Midbrain (tissue), 1 donor: Measurements from ENCODE around the gene CLDN25.
A peak's percentile ranks its signal among the peaks of the same experiment; 100 is the strongest.
"Not testable (repeated sequence)": the region's sequence is repeated elsewhere in the genome, so short reads cannot be mapped to it uniquely, and the experiment has no call there.

ENCODE experiments used
- DNase-seq: peaks from one replicate; lab custom pipeline; 2025; lab: John Stamatoyannopoulos, UW

CLDN25 gene

DNA sequence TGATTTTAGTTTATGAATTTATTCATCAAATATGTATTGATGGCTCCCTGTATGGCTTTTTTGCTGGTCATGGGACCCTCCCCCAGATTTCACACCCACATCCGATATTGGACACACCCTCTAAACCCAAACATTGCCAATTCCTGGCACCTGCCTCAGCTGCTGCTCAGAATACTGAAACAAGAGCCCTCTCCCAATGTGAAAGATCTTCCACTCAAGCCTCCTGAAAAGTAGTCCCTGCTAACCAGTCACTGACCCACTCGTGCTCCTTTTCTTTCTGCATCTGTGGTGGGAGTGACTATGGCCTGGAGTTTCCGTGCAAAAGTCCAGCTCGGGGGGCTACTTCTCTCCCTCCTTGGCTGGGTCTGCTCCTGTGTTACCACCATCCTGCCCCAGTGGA, at the start of gene CLDN25:
CLDN25 (plus strand) TSS at position 301 of the 400 bp plus-strand sequence; CDS start at position 301, 0 bp downstream.
- DNase-seq, result no peak

DNA sequence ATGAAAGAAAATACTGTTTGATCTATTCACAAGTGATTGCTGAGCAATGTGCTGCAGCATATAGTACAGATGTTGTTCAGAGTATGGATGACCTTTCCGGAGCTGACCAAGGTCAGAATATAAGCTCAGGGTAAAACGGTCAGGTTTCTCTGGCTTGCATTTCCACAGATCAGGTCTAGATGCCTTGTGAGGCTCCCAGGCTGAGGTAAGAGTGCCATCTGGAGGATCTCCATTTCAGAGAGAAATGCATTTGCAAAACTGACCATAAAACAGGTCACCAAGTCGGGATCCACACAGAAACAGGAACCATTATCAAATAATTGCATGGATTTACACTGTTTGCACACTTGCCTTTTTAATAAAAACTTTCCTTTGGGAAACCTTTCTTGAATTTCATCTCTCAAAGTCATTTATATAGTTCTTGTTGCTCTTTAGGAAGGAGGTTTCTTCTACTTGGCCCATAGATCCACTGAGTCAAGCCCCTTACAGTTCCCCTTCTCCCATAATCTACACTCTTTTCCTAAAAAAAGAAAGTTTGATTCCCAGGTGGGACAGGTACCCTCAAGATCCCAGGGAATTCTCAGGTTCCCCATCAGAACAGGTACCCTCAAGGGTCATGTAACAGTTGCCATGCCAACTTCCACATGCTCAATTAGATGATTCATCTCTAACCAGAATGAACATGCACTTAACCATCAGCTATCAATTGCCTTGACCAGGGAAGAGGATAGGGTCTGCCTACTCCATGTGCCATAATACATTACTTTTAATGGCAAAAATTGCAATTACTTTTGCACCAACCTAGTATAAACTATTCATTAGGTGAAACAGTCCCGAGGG, 48.5 kb upstream of the CLDN25 start:
- peak; percentile 81 for DNase-seq

DNA sequence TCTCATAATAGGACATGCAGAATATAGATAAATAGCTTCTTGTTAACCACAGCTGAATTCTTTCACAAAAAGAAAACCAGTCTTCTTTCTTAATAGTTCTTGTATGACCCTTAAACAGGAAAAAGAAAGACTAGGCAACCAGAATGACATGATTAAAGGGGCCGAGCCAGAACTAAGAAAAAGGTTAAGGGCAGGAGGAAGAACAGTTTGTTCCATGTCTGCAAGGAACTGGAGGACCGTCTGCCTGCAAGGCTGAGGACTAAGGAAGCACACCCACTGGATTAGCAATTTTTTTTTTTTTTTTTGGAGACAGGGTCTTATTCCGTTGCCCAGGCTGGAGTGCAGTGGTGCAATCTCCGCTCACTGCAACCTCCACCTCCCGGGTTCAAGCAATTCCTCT, 47.5 kb upstream of the CLDN25 start:
- DNase-seq, result no peak

DNA sequence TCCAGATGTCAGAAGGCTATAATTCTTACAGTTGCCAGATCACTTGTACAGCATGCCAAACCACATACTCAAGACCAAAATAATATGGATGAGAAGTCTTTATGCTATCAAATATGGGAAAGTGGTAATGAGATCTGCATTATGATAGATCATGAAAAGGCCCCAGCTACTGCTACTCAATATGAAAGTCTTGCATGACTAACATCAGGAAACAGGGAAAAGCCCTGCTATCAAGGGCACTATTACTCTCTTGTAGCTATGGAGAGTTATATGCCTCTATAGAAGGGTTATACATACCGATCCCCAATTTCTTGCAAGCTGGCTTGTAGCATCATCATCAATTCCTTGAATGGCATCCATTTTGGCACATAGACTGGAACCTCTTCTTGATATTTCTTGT, 43.3 kb upstream of the CLDN25 start:
- DNase-seq, result no peak

DNA sequence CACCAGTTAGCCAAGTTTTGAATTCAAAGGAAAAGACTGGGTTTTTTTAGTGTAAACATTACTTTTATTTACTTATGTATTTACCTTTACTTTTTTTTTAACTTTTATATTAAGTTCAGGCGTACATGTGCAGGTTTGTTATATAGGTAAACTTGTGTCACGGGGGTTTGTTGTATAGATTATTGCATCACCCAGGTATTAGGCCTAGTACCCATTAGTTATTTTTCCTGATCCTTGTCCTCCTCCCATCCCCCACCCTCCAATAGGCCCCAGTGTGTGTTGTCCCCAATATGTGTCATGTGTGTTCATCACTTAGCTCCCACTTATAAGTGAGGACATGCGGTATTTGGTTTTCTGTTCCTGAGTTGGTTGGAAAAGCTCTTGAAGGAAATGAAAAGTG, 26.7 kb upstream of the CLDN25 start:
- no peak for DNase-seq

DNA sequence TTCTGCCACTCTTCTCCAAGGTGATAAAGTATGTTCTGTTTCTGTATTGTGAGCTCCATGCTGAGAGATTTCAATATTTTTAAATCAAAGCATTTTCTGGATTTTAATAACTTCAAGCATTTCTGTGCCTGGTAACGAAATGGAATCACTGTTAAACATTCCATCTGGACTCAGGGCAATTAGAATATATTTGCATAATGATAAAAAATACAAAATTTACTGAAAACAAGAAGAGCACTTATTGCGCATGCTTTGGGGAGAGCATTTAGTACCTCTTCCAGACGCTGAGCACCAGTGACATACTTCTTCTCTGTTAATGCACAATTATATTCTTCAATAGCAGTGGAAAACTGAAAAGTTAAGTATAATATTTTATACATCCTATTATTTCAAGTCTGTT, 19.4 kb upstream of the CLDN25 start:
- no peak for DNase-seq

DNA sequence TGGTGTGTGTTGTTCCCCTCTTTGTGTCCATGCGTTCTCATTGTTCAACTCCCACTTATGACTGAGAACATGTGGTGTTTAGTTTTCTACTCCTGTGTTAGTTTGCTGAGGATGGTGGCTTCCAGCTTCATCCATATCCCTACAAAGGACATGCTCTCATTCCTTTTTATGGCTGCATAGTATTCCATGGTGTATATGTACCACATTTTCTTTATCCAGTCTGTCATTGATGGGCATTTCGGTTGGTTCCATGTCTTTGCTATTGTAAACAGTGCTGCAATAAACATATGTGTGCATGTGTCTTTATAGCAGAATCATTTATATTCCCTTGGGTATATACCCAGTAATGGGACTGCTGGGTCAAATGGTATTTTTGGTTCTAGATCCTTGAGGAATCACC, 16.6 kb upstream of the CLDN25 start:
- DNase-seq, result not testable (repeated sequence)

DNA sequence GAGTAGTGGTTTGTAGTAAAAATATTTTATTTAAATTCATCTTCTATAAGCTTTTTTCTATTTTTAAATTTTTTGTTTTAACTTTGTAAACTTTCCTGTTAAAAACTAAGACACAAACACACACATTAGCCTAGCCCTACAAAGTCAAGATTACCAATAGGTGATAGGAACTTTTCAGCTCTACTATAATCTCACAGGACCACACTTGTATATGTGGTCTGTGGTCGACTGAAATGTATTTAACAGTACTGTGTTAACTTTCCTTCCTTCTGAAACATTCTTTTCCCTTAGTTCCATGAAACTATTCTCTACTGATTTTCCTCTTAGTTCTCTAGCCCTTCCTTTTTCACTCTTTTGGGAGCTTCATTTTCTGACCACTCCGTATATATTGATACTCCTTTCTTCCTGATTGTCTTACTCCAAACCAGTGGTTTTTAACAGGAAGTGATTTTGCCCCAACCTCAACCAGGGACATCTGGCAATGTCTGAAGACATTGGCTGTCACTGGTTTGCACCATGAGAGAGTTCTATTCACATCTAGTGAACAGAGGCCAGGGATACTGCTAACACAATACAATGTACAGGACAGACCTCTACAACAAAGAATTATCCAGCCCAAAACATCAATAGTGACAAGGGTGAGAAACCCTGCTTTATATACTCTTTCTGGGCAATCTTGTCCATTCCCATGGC, 14.9 kb upstream of the CLDN25 start:
- no peak for DNase-seq

DNA sequence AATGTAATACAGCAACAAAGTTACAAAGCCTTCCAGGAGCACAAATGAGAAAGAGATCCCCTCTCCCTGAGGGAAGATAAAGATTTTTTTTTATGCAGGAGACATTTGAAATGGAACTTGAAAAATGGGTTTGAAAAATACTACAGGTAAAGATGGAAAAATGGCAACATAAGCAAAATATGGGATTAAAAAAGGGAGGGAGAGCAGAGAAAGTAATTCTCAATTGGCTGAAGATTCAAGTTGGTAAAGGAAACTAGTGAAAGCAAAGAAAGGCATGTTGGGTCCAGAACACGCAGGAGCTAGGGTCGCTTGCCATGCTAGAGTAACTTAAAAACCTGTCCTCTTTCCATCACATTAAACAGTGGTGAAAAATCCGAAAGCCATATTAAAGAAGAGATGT, 7.6 kb upstream of the CLDN25 start:
- no peak for DNase-seq

DNA sequence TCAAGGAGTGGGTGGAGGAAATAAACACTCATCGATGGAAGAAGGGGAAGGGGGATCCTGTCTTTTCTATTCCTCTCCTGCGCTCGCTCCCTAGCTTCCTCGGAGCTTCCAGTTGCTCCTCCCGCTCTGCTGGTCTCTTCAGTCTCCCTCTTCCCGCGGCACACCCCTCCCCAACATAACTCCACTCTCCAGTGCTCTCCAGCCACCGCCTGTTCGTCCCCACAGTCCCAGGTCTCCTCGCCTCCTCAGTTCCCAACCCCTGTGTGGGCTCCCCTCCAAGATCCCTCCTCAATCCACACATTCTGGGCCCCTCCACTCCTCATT, 6.5 kb upstream of the CLDN25 start:
- no peak for DNase-seq

DNA sequence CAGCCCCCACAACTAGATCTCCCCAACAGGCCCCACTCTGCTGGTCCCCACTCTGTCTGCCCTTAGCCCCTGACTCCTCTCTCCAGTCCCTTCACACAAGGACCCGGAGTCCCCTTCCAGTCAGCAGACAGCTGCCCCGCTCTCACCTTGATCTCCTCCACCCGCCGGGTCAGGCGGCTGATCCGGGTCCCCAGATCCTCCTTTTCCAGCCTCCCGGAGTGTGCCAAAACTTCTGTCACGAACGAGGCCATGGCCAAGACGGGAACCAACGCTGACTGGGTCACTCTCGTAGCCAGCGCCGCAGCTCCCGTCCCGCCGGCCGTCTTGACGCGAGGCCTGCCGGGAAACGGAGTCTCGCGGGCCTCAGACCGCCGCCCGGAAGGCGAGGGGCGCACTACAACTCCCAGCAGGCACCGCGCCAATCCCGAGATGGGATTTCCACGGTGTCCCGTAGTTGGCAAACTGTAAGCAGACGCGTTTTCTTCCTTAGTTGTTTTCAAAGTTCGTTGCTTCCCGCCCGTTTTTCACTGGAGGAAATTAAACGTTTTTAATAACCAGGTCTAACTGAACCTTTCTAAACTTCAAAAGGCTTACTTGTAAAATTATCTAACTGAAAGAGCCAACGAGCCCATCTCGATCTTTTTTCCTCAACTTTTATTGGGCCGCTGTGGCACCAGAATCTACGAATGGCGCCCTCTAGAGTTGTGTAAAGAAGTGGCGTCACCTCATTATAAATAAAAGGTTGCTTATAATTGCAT, 6.0 kb upstream of the CLDN25 start, which contains the start of gene ZW10:
ZW10 (minus strand) TSS at position 277 of the 758 bp plus-strand sequence; CDS start at position 251, 26 bp downstream.
- DNase-seq, result peak; percentile 96

DNA sequence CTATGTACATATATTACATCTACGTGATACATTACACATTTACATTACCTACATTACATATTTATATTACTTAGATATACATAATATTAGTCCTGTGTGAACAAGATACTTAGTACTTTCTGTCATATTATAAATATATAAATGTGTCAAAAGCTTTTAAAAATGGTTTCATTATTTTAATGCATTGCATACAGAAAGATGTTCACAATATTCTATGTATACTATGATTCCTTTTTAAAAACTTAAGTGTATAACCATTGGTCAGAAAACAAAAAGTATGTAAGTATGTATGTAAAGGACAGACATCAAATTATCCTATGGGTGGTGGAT, 5.5 kb upstream of the CLDN25 start:
- no peak for DNase-seq

DNA sequence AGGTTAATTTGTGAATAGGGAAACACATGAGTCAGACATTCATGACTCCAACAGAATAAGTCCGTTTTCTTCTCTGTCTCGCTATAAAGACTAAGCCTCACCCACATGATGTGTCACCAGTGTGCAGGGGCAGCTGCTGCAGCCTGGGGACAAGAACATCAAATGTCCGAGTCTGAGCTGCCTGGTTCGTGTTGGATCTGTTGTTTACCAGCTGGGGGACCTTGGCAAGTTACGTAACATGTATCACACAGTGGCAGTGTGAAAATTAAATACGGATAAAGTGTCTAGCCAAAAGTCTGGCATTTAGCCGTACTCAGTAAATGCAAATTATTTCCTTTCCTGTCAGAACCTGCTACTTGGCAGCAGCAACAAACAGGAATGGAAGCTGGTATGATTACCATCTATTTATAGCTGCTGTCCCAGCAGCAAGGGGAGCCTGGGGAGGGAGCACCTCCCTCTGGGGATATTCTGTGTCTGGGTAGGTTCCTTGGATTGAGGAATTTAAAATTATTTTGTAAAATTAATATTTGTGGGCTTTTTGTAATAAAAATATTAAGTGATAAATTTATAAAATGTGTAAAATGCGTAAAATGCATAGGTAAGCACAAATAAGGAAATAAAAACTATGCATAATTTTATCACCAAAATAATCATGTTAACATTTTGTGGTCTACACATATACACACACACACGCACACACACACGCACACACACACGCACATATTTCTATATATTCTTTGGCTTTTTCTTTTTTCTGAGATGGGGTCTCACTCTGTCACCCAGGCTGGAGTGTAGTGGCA, 1.3 kb upstream of the CLDN25 start:
- DNase-seq, result peak; percentile 73

DNA sequence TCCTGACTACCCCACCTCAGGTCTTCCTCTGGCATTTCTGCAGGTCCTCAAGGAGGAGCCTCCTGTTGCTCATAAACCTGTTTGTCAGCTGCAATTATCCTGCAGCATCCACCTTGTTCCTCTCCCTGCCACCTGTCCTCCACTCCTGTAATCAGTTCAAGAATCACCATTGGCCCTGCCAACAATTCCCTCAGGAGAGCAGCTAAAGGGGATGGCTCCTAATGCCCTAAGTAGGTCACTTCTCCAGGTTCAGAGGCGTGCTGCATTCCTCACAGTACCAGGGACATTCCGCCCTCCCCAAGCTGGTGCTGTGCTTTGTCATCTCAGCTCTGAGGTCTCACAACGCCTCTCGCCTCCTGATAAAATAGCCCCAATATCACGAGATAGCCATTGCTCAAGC, 2.1 kb downstream of the CLDN25 start:
- no peak for DNase-seq

DNA sequence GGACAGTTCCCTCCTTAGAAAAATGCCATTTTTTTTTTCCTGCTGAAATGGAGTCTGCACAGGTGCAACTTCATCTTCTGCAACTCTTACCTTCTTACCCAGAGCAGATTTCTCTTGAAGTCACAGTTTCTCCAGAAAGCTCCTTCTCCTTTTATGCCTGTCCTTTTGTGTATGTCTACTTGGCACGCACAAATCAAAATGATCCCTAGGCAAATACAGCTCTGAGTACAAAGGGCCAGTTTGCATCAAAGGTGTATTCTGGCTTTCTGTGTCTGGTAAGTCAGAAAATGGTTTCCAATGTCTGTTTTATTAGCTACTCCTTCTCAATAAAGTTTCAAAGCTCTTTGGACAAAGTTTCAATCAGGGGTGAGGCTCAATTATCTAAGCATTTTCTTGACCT, 2.5 kb downstream of the CLDN25 start:
- DNase-seq, result no peak

DNA sequence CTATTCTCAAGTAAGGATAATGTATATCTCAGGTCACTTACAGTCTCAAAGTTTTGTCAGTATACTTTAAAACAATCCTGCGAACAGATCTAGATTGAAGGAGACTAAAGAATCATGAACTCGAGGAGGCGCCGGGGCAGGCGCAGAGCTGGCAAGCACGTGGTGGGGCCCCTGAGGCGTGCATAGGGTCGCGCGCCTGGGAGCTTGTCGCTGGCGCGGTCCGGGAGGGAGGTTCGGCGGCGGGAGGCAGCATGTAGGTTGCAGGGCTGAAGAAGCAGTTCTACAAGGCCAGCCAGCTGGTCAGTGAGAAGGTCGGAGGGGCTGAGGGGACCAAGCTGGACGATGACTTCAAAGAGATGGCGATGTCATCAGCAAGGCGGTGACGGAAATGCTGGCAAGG, 9.4 kb downstream of the CLDN25 start:
- DNase-seq, result not testable (repeated sequence)

DNA sequence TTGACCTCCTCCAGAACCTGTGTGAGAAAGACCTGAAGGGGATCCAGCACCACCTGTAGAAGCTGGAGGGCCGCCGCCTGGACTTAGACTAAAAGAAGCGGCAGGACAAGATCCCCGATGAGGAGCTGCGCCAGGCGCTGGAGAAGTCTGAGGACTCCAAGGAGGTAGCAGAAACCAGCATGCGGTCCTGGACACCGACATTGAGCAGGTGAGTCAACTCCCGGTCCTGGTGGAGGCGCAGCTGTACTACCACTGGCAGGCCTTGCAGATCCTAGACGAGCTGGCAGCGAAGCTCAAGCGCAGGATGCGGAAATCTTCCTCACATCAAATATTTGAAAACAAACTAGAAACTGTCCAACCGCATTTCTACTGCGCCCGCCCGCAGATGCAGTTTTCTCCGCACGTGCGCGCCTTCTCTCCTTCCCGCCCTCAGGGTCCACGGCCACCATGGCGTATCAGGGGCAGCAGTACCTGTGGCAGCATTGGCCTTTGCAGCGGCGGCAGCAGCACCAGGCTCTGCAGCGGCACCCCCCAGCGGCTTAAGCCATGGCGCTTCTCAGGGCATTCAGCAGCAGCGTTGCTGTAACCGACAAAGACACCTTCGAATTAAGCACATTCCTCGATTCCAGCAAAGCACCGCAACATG, 10.2 kb downstream of the CLDN25 start:
- DNase-seq, result no peak

DNA sequence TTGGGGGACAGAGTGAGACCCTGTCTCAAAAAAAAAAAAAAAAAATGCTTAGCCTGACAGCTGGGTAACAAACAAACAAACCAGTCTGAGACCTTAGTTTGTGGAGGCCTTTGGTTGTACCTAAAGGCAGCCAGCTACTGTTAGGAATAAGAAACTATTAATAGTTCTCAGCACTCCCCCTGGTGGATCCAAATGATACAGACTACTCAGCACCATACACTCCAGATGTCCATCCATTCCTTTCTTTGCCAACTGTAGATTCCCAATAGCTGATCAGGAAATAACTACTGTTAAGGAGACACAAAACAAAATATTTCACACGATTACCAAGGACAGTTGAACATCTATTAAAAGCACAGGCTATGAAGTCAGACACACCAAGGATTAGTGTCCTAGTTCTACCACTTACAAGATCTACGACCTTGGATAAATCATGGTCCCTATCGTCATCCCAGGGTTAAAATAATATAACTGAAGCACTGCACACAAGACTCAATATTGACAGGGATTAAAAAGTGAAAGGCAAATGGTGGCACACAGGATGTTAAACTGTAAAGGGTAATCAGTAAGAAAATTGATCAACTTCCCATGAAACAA, 17.2 kb downstream of the CLDN25 start:
- peak; percentile 60 for DNase-seq

DNA sequence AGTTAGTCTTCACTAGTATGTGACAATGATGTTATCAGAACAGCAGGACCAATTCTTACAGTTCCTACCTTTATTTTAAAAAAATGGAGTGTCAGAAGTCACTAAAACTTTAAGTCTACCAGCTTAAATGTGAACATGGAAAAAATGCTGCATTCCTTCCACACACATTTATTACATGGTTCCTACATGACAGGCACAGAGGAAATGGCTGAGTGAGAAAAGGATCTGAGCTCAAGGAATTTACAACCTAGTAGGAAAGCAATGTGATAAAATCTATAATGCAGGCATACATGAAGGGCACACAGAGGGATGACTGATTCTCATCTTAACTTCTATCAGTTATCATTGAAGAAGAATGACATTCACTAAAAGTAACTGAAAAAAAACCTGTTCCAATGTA, 23.0 kb downstream of the CLDN25 start:
- DNase-seq, result no peak

DNA sequence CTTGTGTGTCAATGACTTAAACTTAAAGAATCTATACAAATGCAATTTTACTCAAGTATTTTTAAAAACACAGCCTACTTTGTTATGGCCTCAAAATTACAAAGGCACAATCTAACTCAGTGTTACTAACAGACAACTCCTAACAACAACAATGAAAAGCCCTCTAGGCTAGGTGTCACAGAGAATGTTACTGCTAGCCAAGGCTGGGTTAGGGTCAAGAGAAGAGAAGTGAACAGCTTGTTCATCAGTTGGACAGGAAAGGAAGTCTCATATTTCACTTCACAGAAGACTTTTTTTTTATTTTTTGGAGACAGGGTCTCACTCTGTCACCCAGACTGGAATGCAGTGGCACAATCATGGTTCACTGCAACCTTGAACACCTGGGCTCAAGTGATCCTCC, 26.0 kb downstream of the CLDN25 start:
- DNase-seq, result no peak

DNA sequence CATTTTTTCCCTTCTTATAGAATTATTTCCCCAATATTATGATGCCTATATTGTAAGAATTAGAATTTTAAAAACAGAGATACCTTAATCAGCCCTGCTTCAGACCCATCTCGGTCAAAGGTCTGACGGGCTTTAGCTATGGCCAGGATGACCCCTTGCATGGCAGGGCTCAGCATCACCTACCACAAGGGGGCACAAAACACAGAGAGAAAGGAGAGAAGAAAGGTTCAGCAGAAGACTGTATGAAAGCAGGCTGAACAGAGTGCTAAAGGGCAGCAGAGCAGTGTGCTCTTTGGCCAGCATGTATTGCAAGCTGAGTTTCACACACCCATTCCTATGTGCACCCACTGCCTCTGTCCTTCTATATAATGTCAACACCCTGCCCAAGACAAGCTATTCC, 26.8 kb downstream of the CLDN25 start:
- DNase-seq, result no peak
